GM19238 (cell line): ENCODE measurements around the gene HOXD9.

Experiments used
- DNase-seq: peaks from one replicate; pipeline ENCODE4 v3.0.0; 2011; ENCODE audit warnings: low spot score; ENCODE audit not compliant: insufficient read length

The HOXD9 gene

GRCh38 chr2:176124110-176124946, 1.8 kb downstream of the HOXD9 start:
- no peak for DNase-seq

DNA sequence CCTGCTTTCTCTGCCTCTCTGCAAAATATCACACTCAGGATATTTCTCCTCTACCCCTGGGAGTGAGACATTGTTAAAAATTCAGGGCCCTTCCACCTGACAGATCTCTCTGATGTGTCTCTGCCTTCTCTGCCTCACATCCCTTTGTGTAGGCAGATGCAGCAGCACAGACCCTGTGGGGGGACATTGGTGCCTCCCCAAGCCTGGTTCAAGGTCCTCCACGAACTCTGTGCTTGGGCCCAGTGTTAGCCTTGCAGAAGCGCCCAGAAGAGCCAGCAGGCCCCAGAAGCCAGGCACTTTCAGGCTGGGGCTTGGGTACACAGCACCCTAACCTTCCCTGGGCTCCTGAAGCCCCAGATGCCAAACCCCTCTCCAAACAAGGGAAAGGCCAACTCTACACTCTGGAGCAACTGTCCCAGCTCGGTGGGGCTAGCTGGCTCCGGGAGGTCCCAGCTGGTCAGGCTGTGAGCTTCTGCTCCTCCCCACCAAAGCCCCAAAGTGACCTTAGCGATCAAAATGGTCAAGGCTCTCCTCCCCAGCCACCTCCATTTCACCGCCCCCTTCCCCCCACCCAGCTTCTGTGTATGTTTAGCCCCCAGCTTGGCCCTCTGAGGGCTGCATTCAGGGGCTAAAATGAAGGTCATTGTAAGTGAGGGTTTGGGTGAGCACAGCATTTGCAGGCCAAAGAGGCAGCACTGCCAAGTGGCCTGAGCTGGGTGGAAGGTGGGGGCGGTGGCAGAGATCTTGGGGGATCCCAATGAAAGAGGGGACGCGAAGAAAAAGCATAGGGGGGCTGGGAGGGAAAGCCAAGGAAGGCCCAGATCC, 2.6 kb downstream of the HOXD9 start:
- no peak for DNase-seq

- no peak for DNase-seq
These were observed 3.2 kb downstream of the HOXD9 start for GRCh38 chr2:176125772-176126054.

- DNase-seq = no peak
These were observed 4.6 kb downstream of the HOXD9 start for GRCh38 chr2:176126929-176127773.

DNA sequence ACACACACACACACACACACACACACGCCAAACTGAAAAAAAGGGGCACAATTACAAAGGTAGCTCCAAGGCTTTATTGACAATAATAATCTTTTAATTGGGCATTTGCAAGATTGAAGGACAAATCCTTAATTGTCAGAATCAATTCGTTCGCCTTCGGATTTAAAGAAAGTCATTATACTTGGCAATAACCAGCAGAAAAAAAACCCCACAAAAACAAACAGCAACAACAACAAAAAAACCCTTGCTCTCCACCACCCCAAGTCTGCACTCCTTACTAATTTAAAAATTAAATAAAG, 5.2 kb downstream of the HOXD9 start:
- no peak for DNase-seq

GRCh38 chr2:176128172-176128981, 5.9 kb downstream of the HOXD9 start:
- DNase-seq = no peak

DNA sequence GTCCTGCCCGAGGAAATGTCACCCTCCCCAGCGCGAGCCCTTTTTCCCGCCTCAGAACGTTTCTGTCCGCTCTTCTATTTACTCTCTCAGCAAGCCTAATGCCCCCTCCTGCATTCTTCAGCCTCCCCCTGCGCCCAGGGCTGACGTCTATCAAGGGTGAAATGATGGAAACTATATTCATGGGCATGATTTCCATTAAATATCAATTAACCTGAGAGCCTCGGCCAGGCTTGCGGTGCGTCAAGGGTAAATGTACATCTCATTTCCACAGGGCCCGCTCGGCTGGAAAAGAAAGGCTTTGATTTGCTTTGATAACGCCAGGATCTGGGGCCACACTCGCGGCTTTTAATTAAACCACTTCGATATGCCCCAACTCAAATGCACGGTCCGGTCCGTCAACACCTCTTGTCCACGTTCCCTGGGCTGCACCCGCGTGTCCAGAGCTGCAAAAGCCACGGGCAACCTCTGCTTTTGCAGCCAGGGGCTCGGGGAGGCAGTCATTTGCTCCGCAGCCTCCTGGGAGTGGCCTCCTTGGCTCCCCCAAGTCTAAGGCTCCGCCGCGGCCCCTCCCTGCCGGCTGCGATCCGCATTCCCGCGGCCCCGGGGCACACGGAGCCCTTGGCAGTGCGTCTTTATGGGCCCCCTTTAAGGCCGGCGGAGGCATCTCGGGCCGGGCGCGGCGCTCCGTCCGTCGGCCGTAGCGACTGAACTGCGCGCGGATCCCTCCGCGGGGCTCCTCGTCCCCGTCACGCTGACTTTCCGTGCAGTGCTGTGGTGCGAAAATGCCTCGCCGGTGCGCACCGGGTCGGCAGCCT, 6.7 kb downstream of the HOXD9 start, which contains the start of gene HOXD8:
HOXD8 (plus strand) TSS at position 724 of the 815 bp plus-strand sequence. CDS start 662 bp downstream, outside the sequence.
- no peak for DNase-seq

DNA sequence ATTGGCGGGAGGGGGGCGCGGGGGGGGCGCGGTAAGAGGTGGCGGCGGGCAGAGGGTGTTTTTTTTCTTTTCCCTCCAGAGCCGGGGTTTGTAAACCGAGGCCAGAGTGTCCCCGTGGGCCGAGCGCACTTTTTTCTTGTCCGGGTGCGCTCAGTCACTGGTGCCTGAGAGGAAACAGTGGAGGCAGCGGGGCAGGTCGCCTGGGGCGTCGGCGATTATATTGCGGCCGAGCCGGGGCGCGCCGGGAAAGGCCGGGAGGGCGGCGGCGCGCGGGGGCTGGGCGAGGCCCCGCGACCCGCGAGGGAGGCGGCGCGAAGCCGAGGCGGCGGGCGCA, 7.3 kb downstream of the HOXD9 start:
- no peak for DNase-seq

GRCh38 chr2:176130147-176130956, 7.8 kb downstream of the HOXD9 start:
- no peak for DNase-seq

- no peak for DNase-seq
These were observed 8.7 kb downstream of the HOXD9 start for GRCh38 chr2:176130957-176131847.

DNA sequence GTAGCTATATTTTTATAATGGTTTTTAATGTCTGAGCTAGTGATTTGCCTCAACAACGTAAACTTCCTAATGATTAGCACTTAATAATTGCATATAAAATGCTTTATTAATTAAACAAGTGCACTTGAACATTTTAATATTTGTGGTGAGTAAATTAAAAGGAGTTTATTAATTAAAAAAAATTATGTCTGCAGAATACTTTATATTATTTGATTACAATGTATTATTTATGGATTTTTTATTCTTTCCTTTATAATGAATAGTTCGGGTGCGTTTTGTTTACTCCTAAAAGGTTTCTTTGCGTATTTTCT, 9.3 kb downstream of the HOXD9 start:
- DNase-seq = no peak

- DNase-seq = no peak
These were observed 10.0 kb downstream of the HOXD9 start for GRCh38 chr2:176132205-176133171.

GRCh38 chr2:176133389-176133788, 10.9 kb downstream of the HOXD9 start:
- DNase-seq = no peak

DNA sequence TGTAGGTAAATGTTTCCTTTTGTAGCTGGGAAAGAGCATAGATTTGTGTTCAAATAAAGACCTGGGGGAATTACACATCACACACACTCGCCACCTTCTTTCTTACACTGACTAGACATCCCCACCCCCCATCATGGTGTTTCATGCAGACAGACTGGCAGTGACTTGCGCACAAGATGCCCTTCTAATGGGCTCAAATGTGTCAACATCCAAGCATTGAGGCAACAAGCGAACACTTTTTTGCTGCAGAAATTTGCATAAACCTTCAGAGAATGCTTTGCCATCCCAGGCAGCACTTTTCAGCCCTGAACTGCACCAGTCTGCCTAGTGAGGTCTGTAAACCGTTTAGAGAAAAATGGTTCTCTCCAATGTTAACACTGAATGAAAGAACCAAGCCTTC, 11.5 kb downstream of the HOXD9 start:
- DNase-seq = no peak

GRCh38 chr2:176135035-176135440, 12.5 kb downstream of the HOXD9 start:
- no peak for DNase-seq

DNA sequence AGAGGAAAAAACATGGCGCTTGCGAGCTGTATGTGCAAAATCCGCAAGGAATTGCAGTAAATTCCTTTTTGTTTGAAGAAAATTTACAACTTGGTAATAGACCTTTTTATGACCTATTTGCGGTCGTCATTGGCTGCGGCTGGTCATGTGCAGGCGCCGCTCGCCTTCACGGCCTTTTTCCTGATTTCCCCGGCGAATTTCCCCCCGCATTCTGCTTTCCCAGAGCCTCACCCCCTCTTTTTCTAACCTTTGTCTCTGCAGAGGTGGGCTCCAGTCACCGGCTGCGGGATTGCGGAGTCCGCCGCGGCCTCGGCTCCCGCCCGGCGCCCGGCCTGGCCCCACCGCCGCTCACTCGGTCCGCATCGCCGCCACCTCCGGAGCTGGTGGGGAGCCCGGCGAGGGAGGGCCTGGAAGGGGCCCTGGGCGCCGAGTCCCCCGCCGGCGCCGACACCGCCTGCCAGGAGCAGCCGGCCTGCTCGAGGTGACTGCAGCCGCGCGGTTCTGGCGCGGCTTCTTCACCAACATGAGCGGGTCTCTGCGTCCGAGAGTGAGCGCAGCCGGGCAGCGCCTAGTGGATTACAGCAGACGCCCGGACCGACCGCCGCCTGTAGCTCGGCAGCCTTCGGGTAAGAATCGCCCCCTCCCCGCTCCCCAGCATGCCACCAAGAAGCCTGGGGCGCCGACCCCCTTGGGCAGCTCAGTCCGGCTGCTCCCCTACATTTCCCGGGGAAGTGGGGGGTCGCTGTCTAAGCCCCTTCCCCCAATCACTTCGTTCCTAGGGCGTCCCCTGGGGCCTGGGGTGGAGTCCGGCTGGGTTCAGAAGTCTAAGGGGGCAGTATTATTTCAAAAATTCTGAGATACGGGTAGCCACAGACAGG, 14.1 kb downstream of the HOXD9 start:
- DNase-seq = no peak

GRCh38 chr2:176137252-176137580, 14.7 kb downstream of the HOXD9 start:
- no peak for DNase-seq
